MM.1S (cell line): ENCODE results near the gene SHANK3.
"Not testable (repeated sequence)": the region's sequence is repeated elsewhere in the genome, so short reads cannot be mapped to it uniquely, and the experiment has no call there.

ENCODE experiments used
- DNase-seq: peaks from one replicate; pipeline ENCODE4 v3.0.0-alpha.2; 2015
- H2AFZ ChIP-seq: fragments of 300-600 bp; sonication (generic); 2 replicates; pipeline ENCODE4 v1.6.0; 2016; ENCODE audit warnings: antibody characterized with exemption, low read length
- H3F3A ChIP-seq: fragments of 300-600 bp; sonication (generic); 2 replicates; pipeline ENCODE4 v1.6.1; 2016; ENCODE audit warnings: mild to moderate bottlenecking, antibody characterized with exemption, low read length, moderate library complexity, mixed read lengths; ENCODE audit not compliant: insufficient read depth
- H3K27ac ChIP-seq: fragments of 300-600 bp; sonication (generic); 2 replicates; pipeline ENCODE4 v1.5.1; 2016; ENCODE audit warnings: mild to moderate bottlenecking, low read length
- H3K27me3 ChIP-seq: fragments of 300-600 bp; sonication (generic); replicated peaks from 2 replicates; pipeline ENCODE4 v1.6.0; 2016; ENCODE audit warnings: low read length; ENCODE audit not compliant: insufficient read depth
- H3K36me3 ChIP-seq: fragments of 300-600 bp; sonication (generic); replicated peaks from 2 replicates; pipeline ENCODE4 v1.6.1; 2016; ENCODE audit warnings: mild to moderate bottlenecking, low read length, mixed read lengths; ENCODE audit not compliant: insufficient read depth
- H3K4me1 ChIP-seq: fragments of 300-600 bp; sonication (generic); 2 replicates; pipeline ENCODE4 v1.6.1; 2016; ENCODE audit warnings: low read length, mixed read lengths
- H3K4me2 ChIP-seq: fragments of 300-600 bp; sonication (generic); 2 replicates; pipeline ENCODE4 v1.6.0; 2016; ENCODE audit warnings: low read depth, low read length
- H3K4me3 ChIP-seq: fragments of 300-600 bp; sonication (generic); 2 replicates; pipeline ENCODE4 v1.5.1; 2016; ENCODE audit warnings: low read length, mixed read lengths
- H3K79me2 ChIP-seq: fragments of 300-600 bp; sonication (generic); 2 replicates; pipeline ENCODE4 v1.6.1; 2016; ENCODE audit warnings: mixed run types, low read length, mixed read lengths
- H3K9ac ChIP-seq: fragments of 300-600 bp; sonication (generic); 2 replicates; pipeline ENCODE4 v1.6.1; 2016; ENCODE audit warnings: low read length, mixed read lengths
- H3K9me2 ChIP-seq: fragments of 300-600 bp; sonication (generic); replicated peaks from 2 replicates; pipeline ENCODE4 v1.6.1; 2016; ENCODE audit warnings: mild to moderate bottlenecking, low read length, mixed read lengths; ENCODE audit not compliant: insufficient read depth
- H3K9me3 ChIP-seq: fragments of 300-600 bp; sonication (generic); replicated peaks from 2 replicates; pipeline ENCODE4 v1.6.1; 2016; ENCODE audit warnings: mild to moderate bottlenecking, low read length, mixed read lengths; ENCODE audit not compliant: insufficient read depth
- H4K20me1 ChIP-seq: fragments of 300-600 bp; sonication (generic); 2 replicates; pipeline ENCODE4 v1.6.1; 2016; ENCODE audit warnings: mild to moderate bottlenecking, low read length, moderate library complexity, mixed read lengths; ENCODE audit not compliant: insufficient read depth
- CTCF ChIP-seq: fragments of 300-600 bp; sonication (generic); IDR thresholded peaks from 2 replicates; pipeline ENCODE4 v1.5.1; 2016; ENCODE audit warnings: antibody characterized with exemption, low read length, mixed read lengths
- EZH2 ChIP-seq: fragments of 300-600 bp; sonication (generic); optimal IDR thresholded peaks from 2 replicates; pipeline ENCODE3; 2017; ENCODE audit warnings: low read depth, mild to moderate bottlenecking, antibody characterized with exemption, low read length, mixed read lengths
- EZH2phosphoT487 ChIP-seq: fragments of 300-600 bp; sonication (generic); IDR thresholded peaks from 2 replicates; pipeline ENCODE4 v1.6.1; 2018; ENCODE audit warnings: antibody characterized with exemption, low read length

SHANK3 gene

GRCh38 chr22:50640857-50641647 lies 31.6 kb upstream of the SHANK3 start:
- TF ChIP-seq EZH2phosphoT487 = no peak
- TF ChIP-seq CTCF = no peak
- TF ChIP-seq EZH2 = no peak
- Histone ChIP-seq H3F3A (no peaks in the 10 kb centered on the region), H3K36me3 (no peaks in the 10 kb centered on the region), H3K9me3 (no peaks in the 10 kb centered on the region), H2AFZ (no peak overlapping the region), H3K4me3 (no peak overlapping the region), H3K27me3 (peaks cover 30% of the 10 kb centered on the region), H3K79me2 (no peaks in the 10 kb centered on the region), H3K27ac (no peak overlapping the region), H4K20me1 (no peaks in the 10 kb centered on the region), H3K4me2 (no peak overlapping the region), H3K4me1 (no peaks in the 10 kb centered on the region), H3K9me2 (no peaks in the 10 kb centered on the region), H3K9ac (no peak overlapping the region)
- no peak for DNase-seq

- Histone ChIP-seq H3K4me3 (no peak overlapping the region), H3F3A (no peaks in the 10 kb centered on the region), H3K9me2 (no peaks in the 10 kb centered on the region), H3K27me3 (peaks cover 32% of the 10 kb centered on the region), H3K36me3 (no peaks in the 10 kb centered on the region), H3K27ac (no peak overlapping the region), H3K4me2 (no peak overlapping the region), H3K79me2 (no peaks in the 10 kb centered on the region), H4K20me1 (no peaks in the 10 kb centered on the region), H3K9me3 (no peaks in the 10 kb centered on the region), H2AFZ (no peak overlapping the region), H3K4me1 (no peaks in the 10 kb centered on the region), H3K9ac (no peak overlapping the region)
- DNase-seq = no peak
- no peak for TF ChIP-seq EZH2
- TF ChIP-seq EZH2phosphoT487 = no peak
- peak; percentile 6; the same call in 1 of the 2 replicates for TF ChIP-seq CTCF
Measured at GRCh38 chr22:50641696-50642607, 30.7 kb upstream of the SHANK3 start.

GRCh38 chr22:50643021-50643820 lies 29.4 kb upstream of the SHANK3 start:
- not testable (repeated sequence) for H3K79me2 ChIP-seq, H3K36me3 ChIP-seq, H2AFZ ChIP-seq, H3K4me3 ChIP-seq, H3K4me1 ChIP-seq, DNase-seq, H3K4me2 ChIP-seq, H3F3A ChIP-seq, H3K27ac ChIP-seq, H3K9me3 ChIP-seq, H4K20me1 ChIP-seq, H3K9me2 ChIP-seq, H3K9ac ChIP-seq
- H3K27me3 ChIP-seq = peaks cover 42% of the 10 kb centered on the region

GRCh38 chr22:50643821-50644101 lies 28.9 kb upstream of the SHANK3 start:
- not testable (repeated sequence) for H3K4me1 ChIP-seq, H3K4me2 ChIP-seq, H2AFZ ChIP-seq, H3K79me2 ChIP-seq, H3K36me3 ChIP-seq, H3K9me3 ChIP-seq, H3K4me3 ChIP-seq, DNase-seq, H4K20me1 ChIP-seq, H3K27ac ChIP-seq, H3K9me2 ChIP-seq, H3K9ac ChIP-seq, H3F3A ChIP-seq
- H3K27me3 ChIP-seq = peaks cover 42% of the 10 kb centered on the region
